ENCODE data around the gene EMID1.

Gene EMID1

DNA sequence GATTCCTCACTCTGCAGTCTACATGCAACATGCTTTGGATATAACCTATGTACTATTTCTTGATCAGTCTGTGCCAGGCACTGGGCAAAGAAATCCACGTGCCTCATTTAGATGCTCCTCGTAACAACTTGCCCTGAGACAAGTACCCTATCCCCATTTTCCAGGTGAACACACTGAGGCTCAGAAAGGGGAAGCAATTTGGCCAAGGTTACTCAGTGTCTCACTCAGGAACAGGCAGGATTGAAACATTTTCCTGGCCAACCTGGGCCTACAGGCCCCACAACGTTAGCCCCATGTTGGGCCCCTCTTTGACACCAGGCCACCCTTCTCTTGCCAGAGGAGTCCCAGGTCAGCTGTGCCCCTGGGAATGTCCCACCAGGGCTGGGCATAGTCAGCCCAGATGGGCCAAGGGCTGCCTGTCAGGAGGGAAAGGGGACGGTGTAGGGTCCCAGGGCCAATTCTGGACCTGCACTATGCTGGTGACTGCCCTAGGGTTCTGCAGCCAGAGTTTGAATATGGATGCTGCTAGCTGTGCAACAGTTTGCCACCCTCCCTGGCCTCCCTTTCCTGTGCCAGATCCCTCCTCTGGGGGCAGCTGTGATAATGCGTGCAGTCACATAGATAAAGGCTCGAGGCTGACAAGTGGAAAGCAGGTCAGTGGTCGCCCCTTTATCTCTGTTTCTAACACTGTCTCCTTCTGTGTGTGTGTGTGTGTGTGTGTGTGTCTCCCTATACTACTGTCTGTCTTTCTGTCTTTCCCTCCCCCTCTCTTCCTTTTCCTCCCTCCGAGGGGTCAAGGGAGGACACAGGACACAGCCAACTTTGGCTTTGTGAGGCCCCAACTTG is 10.4 kb upstream of the EMID1 start:
- DNase-seq: no peak

DNA sequence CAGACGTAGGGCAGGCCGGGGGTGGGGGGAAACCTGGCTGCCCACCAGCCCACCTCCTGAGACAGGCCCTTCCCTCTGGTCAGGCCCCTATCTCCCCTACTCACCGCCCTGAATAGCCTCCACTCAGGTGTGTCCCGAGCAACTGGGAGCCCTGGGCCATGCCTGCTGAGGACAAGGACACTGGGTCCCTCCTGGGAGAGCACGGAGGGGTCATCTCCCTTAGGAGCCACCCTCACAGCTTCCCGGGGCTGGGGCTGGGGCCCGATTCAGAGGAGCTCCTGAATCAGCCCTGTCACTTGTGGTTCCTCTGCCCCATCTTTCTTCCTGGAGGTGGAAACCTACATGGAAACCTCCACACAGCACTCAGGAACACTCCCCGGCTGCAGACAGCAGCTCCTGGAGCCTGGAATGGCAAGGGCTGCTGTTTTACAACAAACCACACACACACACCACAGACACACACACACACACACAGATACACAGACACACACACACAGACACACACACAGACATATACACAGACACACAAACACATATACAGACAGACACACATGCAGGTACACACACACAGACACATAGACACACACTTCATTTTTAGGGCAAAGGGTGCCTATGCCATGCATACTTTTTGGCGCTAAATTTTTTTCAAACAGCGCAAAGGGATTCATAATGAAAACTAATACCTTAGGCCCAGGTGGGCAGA is 9.6 kb upstream of the EMID1 start:
- DNase-seq: no peak

DNA sequence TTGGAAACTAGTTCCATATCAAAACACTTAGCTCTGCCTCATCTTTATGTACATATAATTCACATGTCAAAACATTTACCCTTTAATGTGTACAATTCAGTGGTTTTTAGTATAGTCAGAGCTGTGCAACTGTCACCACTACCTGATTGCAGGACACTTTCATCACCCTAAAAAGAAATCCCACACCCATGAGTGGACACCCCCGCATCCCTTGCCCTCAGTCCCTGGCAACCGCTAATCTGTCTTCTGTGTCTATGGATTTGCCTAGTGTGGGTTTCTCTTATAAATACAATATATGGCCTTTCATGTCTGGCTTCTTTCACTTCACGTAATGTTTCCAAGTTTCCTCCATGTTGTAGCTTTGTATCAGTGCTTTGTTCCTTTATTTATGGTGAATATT is 8.6 kb upstream of the EMID1 start:
- no peak for DNase-seq

DNA sequence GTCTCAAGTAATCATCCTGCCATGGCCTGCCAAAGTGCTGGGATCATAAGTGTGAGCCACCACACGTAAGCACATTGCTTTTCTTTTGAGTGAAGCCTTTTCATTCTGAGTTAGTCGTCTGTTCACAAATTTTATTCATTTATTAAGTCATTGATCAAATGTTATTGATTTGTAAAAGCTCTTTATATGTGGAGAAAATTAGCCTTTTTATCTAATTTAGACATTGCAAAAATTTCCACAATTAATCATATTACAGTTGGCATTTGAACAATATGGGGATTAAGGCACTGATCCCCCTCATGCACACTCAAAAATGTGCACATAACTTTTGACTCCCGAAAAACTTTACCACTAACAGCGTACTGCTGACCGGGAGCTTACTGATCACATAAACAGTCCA is 7.5 kb upstream of the EMID1 start:
- DNase-seq: no peak

DNA sequence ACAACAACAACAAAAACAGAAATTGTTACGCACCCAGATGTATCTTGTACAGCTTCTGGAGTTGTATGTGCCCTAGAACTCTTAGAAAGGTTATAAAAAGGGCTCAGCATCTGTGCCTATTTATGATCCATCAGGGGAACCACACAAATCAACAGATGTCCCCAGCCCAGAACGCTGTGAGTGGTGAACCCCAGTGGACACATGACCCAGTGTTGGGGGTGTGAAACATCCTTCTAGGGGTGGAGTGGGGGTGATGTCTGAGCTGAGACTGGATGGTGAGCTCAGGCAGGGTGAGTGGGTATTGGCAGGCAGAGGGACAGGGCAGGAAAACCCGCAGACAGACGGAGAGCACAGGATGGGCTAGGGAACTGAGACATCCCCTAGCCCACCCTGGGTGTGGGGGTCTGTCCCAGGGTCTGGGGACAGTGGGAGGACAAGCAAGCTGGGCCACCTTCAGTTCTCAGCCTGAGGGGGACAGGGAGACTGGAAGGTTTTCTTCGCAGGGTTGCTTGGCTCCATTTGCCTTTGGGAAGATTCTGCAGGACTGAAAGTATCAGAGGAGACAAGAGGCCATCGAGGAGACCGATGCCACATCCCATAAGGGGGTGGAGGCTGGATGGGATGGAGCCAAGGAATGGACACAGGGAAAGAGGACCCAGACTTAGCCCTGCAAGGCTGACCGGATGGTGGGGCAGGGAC is 5.8 kb upstream of the EMID1 start:
- DNase-seq: no peak

DNA sequence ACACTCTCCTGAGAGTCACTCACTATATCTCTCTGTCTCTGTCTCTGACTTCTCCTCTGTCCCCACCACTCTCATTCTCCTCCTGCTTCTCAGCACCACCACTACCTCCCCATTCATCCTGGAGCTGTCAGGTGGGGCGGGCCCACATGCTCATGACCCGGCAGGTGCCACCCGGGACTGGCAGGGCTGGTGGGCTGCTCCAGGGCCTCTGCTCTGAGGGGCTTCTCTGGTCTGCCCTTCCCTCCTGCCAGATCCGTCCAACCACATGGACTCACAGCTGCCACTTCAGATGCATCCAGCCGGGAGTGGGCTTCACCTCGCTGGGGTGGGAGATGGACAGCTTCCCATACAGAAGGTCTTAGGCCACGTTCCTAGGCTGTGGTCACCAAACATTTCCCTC is 4.8 kb upstream of the EMID1 start:
- no peak for DNase-seq

DNA sequence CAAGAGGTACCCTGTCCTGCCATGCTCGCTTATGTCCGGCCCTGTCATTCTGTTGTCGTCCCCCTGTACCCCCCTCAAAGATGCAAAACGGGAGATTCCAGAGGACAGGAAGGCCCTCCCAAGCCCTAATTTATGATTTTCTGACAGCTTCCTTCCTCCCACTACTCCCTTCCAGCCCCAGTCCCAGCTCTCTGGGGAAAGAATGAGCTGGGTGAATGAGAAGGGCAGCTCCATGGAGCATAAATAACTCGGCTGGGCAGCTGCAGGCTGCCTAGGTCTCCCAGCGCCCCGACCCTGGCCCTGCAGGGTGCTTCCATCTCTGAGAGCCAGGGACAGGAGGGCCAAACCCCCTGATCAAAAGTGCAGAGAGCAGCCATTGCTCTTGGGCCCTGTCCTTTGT is 3.9 kb upstream of the EMID1 start:
- DNase-seq: no peak

DNA sequence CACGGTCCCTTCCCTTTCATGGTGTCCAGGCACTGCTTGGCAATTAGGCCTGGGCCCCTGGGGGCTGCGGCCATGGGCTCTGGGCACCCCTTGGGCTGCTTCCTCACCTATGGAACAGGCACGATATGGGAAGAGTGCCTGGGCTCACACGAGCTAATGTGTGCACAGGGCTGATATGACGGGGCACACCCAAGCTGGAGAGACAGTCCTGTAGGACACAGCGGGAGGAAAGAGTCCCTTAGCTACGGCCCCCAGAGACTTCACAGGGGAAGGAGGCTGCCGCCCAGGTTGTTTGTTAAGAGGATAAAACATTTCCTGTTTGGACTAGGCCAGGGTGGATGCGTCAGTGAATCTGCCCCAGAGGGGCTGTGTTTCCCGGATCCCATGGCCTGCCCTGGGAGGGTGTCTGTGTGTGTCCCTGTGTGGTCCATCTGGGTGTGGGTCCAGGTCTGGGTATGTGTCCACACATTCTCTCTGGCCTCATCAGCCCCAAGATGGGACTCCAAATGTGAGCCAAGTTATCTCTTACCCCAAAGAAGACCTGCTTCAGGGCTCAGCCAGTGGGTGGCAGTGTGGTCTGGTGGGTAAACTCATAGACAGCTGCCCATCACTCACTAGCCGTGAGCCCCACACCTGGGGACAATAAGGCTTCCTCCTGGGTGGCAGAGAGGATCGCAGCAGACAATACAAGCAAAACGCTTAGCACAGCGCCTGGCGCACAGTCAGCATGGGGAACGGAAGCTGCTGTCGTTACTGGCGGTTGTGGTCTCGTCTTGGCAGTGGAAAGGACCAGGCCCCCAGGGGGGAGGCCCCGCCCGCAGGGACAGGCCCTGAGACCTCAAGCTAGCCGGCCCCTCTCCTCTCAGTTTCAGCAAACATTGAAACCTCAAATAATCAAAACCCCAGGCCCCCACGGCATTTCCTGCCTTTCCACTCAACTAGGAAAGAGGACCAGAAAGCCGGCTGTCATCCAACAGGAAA is 3.2 kb upstream of the EMID1 start:
- DNase-seq: no peak

DNA sequence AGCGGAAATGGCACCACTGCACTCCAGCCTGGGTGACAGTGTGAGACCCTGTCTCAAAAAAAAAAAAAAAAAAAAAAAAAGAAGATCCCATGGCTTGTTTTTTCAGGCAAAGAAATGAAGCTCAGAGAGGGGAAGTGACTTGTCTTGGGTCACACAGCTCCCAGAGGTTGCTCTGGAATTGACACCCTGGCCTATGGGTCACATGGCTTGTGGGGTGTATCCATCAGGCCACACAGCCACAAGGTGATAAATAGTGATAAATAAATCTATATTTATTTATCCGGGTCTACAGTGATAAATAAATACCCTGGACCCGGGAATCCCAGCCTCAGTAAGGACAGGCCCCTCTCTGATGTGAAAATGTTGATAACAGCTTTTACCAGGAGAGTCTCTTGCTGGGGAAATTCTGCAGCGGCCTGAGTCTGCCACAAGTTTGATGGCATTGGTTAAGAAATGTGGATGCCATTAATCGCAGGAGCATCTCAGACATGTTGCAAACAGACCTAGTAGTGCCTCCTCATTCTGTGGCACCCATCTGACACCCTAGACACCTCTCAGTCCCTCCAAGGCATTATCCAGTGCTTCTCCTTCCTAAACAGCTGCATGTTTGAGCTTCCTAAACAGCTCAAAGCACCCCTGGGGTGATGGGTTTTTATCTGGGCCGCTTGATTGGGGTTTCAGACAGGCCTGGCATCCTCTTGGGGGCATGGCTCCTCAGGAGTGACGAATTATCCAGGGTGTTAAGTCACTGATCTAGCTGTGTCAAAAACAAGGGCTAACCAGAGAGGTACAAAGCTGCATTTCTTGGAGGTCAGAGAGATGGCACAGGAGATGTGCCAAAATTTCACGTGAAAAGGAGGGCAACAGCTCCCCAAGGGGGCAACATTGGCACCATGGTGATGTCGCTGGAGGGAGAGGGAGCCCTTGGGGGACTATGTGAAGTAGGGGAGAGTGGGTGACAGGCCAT is 1.9 kb upstream of the EMID1 start:
- no peak for DNase-seq

DNA sequence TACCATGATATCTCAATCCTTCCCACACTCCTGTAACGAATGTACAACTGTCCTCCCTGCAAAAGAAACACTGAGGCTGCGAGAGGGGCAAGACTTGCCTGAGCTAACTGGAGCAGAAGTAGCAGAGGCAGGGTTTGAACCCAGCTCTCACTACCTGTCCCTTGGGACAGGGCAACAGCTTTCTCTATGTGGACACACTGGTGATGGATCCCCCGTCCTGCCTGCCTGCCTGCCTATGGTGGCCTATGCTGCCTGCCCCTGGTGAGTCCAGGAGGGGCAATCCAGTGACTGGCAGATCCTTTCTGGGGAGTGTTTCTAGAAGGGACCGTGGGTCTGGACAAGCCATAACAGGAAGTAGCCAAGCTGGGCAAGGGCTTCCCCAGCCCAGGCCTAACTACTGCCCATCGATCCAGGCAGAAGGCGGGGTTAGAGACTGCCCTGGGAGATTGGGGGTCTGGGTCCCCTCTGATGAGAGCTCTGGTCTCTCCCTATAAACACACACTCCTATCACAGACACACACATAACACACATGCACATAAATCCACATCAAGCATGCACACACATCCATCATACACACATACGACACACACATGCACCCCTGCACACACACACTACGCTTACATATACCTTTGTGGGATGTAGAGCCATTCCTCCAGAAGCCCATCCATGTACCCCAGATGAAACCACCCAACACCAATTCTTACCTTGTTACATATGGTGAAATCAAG is 1.1 kb upstream of the EMID1 start:
- no peak for DNase-seq

DNA sequence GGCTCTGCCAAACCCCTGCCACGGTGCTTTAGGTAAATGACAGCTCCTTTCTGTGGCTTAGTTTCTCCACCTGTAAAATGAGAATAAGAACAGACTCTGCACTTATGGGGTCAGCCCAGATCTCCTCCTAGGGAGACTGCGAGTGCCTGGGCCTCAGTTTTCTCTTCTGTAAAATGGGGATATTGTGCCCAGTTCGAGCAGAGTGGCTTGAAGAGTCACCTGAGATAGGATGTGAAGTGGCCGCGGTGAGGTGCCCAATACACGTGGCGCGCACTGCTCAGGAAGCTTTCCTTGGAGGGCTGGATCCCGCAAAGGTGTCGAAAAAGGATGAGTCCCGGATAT is 473 bp upstream of the EMID1 start:
- DNase-seq: no peak

DNA sequence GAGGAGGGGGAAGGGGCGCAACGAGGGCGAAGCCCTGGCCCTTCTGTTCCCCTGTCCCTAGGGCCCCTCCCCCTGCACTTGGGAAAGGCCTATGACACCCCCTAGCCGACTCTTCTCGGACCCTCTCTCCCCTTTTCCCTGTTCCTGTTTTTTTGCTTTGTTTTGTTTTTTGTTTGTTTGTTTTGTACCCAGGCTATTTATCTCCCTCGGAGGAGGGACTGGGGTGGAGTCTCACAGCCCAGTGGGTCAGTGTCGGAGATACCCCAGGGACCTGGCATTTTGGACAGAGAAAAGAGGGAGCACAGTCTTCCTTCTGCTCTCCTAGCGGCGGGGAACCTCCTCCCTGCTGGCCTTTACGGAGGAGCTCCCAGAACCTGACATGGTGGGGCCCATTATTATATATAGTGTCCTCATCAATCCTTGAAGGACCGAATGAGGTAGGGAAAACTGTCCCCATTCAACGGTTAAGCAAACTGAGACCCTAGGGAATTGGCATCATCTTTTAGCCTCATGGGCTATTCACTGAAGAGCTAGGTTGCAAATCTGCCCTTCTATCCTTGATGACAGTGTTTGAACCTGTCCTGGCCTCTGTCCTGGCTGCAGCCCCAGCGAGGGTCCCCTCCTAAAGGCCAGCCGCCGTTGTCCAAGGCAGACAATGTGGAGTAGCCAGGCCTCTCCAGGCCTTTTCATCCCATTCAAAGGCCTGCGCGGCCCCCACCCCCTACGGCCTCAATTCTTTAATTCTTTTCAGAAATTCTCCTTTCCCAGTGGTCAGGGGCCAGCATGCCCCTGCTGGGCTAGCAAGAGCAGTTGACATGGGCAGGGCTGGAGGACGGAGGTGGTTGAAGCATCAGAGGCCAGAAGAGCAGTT is 911 bp downstream of the EMID1 start:
- DNase-seq: no peak

DNA sequence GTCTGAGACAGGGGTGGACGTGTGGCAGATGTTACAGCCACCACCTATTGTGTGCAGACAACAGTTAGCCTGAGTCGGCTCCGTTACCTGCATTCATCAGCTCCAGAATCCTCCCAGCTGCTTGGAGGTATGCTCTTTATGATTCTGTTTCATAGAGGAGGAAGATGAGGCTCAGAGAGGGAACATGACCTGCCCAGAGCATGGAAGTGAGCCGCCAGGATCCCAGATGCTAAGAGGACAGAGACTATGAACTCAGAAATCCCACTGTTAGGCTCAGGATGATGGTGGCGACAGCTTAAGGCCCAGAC is 1.5 kb downstream of the EMID1 start:
- DNase-seq: no peak

DNA sequence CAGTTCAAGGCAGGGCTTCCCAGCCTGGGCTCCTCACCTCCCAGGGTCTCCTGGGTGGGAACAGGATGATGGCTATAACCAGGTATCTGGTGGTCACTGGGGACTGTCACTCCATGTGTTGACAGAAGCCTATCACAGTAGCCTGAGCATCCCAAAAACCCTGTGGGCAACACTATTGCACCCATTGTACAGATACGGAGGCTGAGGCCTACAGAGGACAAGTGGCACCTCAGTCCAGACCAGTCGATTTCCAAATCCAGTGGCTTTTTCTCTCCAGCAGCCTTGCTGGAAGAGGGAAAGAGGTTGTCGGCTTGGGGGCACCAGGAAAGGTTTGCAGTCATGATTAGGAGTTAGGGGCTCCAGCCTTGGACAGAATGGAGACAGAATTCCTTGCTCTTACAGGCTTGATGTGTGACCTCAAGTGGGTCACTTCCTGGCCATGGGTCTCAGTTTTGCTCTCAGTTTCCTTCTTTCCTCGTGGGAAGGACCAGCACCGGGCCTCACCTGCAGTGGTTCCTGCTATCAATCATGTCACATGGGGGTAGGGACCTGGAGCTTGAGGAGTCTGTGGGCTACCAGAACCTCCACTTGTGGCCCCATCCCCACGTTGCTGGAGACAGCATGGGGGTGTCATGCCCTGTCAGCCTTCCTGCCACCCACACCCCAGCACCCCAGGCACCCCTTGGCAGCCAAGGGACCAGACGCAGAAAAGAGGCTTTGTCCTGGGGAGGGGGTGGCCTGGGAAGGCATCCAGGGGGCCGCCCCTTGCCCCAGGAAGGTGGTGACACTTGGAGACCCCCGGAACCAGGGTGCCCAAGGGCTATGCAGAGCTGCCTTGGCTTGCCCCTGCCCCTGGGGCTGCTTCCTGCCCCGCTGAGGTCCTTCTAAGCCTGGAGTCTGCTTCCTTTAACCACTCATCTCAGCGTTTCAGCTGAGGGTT is 2.1 kb downstream of the EMID1 start:
- DNase-seq: no peak

DNA sequence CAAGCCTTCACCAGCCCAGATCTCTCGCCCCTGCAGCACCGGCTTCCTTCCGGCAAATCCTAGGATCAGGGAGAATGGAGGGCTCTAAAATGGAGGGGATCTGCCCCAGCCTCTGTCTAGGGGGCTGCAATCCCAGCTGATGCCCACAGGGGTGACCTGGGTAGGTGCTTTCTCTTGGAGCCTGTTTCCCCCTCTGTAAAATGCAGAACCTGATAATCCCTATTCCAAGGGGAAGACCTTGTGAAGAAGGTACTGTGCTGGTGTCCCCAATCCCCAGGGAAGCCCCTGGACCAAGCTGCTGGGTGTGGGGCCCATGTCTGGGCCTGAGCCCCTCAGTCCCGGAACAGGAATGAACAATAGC is 2.8 kb downstream of the EMID1 start:
- no peak for DNase-seq

DNA sequence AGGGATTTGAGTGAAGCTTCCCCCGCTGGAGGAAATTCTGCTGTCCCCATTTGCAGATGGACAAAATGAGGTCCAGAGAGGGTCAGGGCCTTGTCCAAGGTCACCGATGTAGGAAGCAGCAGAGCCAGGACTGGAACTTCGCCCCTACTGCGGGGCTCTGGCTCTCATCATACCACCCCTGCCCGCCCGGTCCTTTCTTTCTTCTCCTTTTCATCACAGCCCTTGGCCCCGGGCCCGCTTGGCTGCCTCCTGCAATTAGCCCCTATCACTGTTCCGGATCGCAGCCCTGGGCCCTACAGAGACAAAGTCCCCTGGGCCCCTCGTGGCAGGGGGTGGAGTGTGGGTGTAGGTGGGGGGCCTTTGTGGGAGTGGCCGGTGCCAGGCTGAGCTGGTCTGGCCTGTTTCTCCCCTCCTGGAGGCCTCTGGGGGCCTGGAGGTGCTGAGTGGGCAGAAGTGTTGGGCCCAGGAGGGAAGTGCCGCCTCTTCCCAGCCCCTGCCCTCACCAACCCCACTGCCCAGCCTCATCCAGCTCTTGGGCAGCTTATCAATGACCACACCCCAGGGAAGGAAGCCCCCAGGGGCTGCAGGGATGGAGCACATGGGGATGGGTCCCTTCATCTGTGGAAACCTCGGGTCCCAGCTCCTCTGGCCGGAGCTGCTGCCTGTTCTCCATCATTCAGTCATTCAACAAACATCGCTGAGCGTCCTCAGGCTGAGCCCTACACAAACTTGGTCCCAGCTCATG is 3.4 kb downstream of the EMID1 start:
- no peak for DNase-seq

DNA sequence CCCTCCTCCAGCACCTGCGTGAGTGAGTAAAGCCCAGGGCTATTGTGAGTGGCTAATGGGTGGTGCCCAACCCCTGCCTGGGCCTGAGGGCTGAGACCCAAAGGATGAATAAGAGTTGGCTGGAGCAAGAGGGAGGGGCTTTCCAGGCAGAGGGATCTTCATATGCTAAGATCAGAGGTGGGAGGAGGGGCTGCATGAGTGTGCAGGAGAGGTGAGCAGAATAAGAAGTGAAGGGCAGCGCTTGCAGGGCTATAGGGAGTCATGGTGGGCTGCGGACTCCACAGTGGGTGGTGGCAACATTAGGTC is 3.9 kb downstream of the EMID1 start:
- DNase-seq: no peak

DNA sequence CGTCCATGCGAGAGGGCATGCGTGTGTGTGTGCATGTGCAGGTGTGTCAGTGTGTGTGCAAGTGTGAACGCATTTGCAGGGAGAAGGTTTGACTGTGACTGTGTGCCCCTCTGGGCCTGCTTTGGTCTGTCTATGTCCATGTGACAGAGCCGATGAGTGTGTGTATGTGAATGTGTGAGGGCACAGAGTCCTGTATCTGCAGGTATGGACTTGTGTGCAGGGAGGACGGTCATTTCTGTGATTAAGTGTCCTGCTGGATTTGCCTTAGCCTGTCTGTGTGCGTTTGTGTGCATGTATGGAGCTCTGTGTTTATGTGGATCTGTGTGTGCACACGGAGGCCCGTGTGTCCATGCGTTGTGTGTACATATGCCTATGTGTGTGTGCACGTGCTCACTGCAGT is 5.4 kb downstream of the EMID1 start:
- no peak for DNase-seq
